IMR-90 (cell line): ENCODE measurements around the gene NTN4. TPM values are rescaled to one million over a fixed set of nuclear protein-coding genes. Genes with fewer than 3 reads are reported as not detected.

Source experiments
- ATAC-seq: fragments of 200-7000 bp; cut with Tn5 transposase; 2 replicates; pipeline ENCODE4 v1.9.1; 2020; ENCODE audit warnings: low read depth, mild to moderate bottlenecking, moderate library complexity
- BruUV-seq: library from RNA; stranded (reverse); fragments of 400-500 nt; replicated peaks from 2 replicates; lab custom pipeline; 2021; lab: Mats Ljungman, UMichigan
- CTCF ChIA-PET: fragments of 300-600 bp; formaldehyde crosslinking; extraction: SDS; loops from one replicate; lab custom pipeline; 2021; ENCODE audit warnings: antibody characterized with exemption; lab: Yijun Ruan, JAX
- POLR2A ChIA-PET: fragments of 300-600 bp; sonication (Branson Sonifier 250); formaldehyde crosslinking; loops from one replicate; lab custom pipeline; 2022; ENCODE audit warnings: antibody characterized with exemption; ENCODE audit not compliant: unreplicated experiment; lab: Charles Lee
- DNase-seq: peaks from one replicate; pipeline ENCODE4 v3.0.0; 2013
- H2AFZ ChIP-seq: replicated peaks from 2 replicates; pipeline ENCODE3; 2013; ENCODE audit warnings: low read length, mild to moderate bottlenecking; ENCODE audit not compliant: poor library complexity
- H2AK5ac ChIP-seq: 2 replicates; pipeline ENCODE4 v1.6.1; 2013; ENCODE audit warnings: low read depth, low read length, inconsistent platforms
- H2AK9ac ChIP-seq: replicated peaks from 2 replicates; pipeline ENCODE3; 2013; ENCODE audit warnings: mild to moderate bottlenecking, low read depth, low read length, moderate library complexity; ENCODE audit not compliant: poor library complexity
- H2BK120ac ChIP-seq: 2 replicates; pipeline ENCODE4 v1.6.1; 2013; ENCODE audit warnings: low read depth, low read length, inconsistent platforms
- H2BK15ac ChIP-seq: 3 replicates; pipeline ENCODE4 v1.6.1; 2013; ENCODE audit warnings: low read depth, low read length, inconsistent platforms
- H2BK20ac ChIP-seq: 2 replicates; pipeline ENCODE4 v1.6.1; 2013; ENCODE audit warnings: low read depth, mild to moderate bottlenecking, inconsistent platforms, low read length, moderate library complexity
- H2BK5ac ChIP-seq: 2 replicates; pipeline ENCODE4 v1.6.1; 2013; ENCODE audit warnings: mild to moderate bottlenecking, low read depth, low read length, inconsistent platforms; ENCODE audit not compliant: poor library complexity, severe bottlenecking
- H3K14ac ChIP-seq: replicated peaks from 2 replicates; pipeline ENCODE4 v1.6.1; 2013; ENCODE audit warnings: low read depth, low read length, inconsistent platforms
- H3K18ac ChIP-seq: 2 replicates; pipeline ENCODE4 v1.6.1; 2013; ENCODE audit warnings: low read depth, low read length, control low read depth
- H3K23ac ChIP-seq: 2 replicates; pipeline ENCODE4 v1.6.1; 2013; ENCODE audit warnings: low read depth, low read length, inconsistent platforms
- H3K27ac ChIP-seq: 2 replicates; pipeline ENCODE4 v1.5.1; 2013; ENCODE audit warnings: mild to moderate bottlenecking, control low read depth, low read length; ENCODE audit not compliant: insufficient read depth
- H3K27me3 ChIP-seq: 2 replicates; pipeline ENCODE4 v1.6.1; 2013; ENCODE audit warnings: low read length; ENCODE audit not compliant: control insufficient read depth, insufficient read depth
- H3K36me3 ChIP-seq: 2 replicates; pipeline ENCODE4 v1.6.1; 2013; ENCODE audit warnings: low read length, mixed read lengths; ENCODE audit not compliant: control insufficient read depth, insufficient read depth
- H3K4ac ChIP-seq: 2 replicates; pipeline ENCODE4 v1.6.1; 2013; ENCODE audit warnings: low read depth, low read length, inconsistent platforms
- H3K4me1 ChIP-seq: 2 replicates; pipeline ENCODE4 v1.6.1; 2013; ENCODE audit warnings: low read length, mixed read lengths; ENCODE audit not compliant: control insufficient read depth, insufficient read depth
- H3K4me2 ChIP-seq: 2 replicates; pipeline ENCODE4 v1.6.1; 2013; ENCODE audit warnings: low read depth, mild to moderate bottlenecking, control low read depth, low read length, moderate library complexity
- H3K4me3 ChIP-seq: 2 replicates; pipeline ENCODE4 v1.5.1; 2013; ENCODE audit warnings: low read depth, mild to moderate bottlenecking, control low read depth, low read length, moderate library complexity; ENCODE audit not compliant: insufficient read depth
- H3K56ac ChIP-seq: 2 replicates; pipeline ENCODE4 v1.6.1; 2013; ENCODE audit warnings: low read length, inconsistent platforms; ENCODE audit not compliant: insufficient read depth; ENCODE audit errors: extremely low read depth
- H3K79me1 ChIP-seq, 2 experiments: 2 replicates each; pipeline ENCODE4 v1.6.1; 2013; ENCODE audit warnings: low read length in 2 of 2, inconsistent platforms in 1 of 2, low read depth in 1 of 2
- H3K9ac ChIP-seq: 2 replicates; pipeline ENCODE4 v1.6.1; 2013; ENCODE audit warnings: low read depth, low read length, control low read depth
- H3K9me1 ChIP-seq: 2 replicates; pipeline ENCODE4 v1.6.1; 2013; ENCODE audit warnings: low read length, inconsistent platforms; ENCODE audit not compliant: insufficient read depth
- H3K9me3 ChIP-seq: 2 replicates; pipeline ENCODE4 v1.6.1; 2013; ENCODE audit warnings: low read length; ENCODE audit not compliant: control insufficient read depth, insufficient read depth
- H4K20me1 ChIP-seq: 2 replicates; pipeline ENCODE4 v1.6.1; 2013; ENCODE audit warnings: low read length, inconsistent platforms; ENCODE audit not compliant: insufficient read depth
- H4K5ac ChIP-seq: 2 replicates; pipeline ENCODE4 v1.6.1; 2013; ENCODE audit warnings: mild to moderate bottlenecking, low read depth, low read length, control low read depth
- H4K8ac ChIP-seq, 2 experiments: 2 replicates each; pipeline ENCODE4 v1.6.1; 2013; ENCODE audit warnings: low read depth in 2 of 2, low read length in 2 of 2, control low read depth in 1 of 2, inconsistent platforms in 1 of 2
- H4K91ac ChIP-seq: 2 replicates; pipeline ENCODE4 v1.6.1; 2013; ENCODE audit warnings: low read depth, low read length, inconsistent platforms; ENCODE audit not compliant: insufficient read depth
- BHLHE40 ChIP-seq: fragments of 150-350 bp; IDR thresholded peaks from 2 replicates; pipeline ENCODE4 v1.6.1; 2016; ENCODE audit warnings: mild to moderate bottlenecking, low read depth, low read length
- CEBPB ChIP-seq: IDR thresholded peaks from 2 replicates; pipeline ENCODE4 v1.6.1; 2012; ENCODE audit warnings: low read depth, low read length, improper control_type of control experiment
- CTCF ChIP-seq: conservative IDR thresholded peaks from 2 replicates; pipeline ENCODE4 v1.5.1; 2012; ENCODE audit warnings: mild to moderate bottlenecking, low read depth, low read length, improper control_type of control experiment
- FOS ChIP-seq: fragments of 150-350 bp; IDR thresholded peaks from 2 replicates; pipeline ENCODE4 v1.6.1; 2016; ENCODE audit warnings: low read depth, low read length
- MAFK ChIP-seq: IDR thresholded peaks from 2 replicates; pipeline ENCODE4 v1.6.1; 2012; ENCODE audit warnings: low read depth, low read length, improper control_type of control experiment
- MAZ ChIP-seq: IDR thresholded peaks from 2 replicates; pipeline ENCODE4 v1.6.1; 2012; ENCODE audit warnings: low read depth, mild to moderate bottlenecking, low read length, improper control_type of control experiment, moderate library complexity, borderline replicate concordance
- MXI1 ChIP-seq: IDR thresholded peaks from 2 replicates; pipeline ENCODE4 v1.6.1; 2012; ENCODE audit warnings: low read depth, mild to moderate bottlenecking, low read length, moderate library complexity, borderline replicate concordance
- NFE2L2 ChIP-seq: fragments of 150-350 bp; IDR thresholded peaks from 2 replicates; pipeline ENCODE4 v1.6.1; 2016; ENCODE audit warnings: low read depth, mild to moderate bottlenecking, low read length
- POLR2A ChIP-seq: IDR thresholded peaks from 2 replicates; pipeline ENCODE4 v1.6.1; 2012; ENCODE audit warnings: mild to moderate bottlenecking, low read depth, low read length
- RAD21 ChIP-seq: IDR thresholded peaks from 2 replicates; pipeline ENCODE4 v1.6.1; 2012; ENCODE audit warnings: low read length, improper control_type of control experiment
- RFX5 ChIP-seq: IDR thresholded peaks from 2 replicates; pipeline ENCODE4 v1.8.0; 2012; ENCODE audit warnings: low read depth, mild to moderate bottlenecking, low read length, moderate library complexity
- WGBS, 2 experiments: methylation state at CpG; one replicate each; pipeline versions ENCODE4 v1.1.5 to v1.1.7; 2013; ENCODE audit warnings: missing lambda C conversion rate in 2 of 2; ENCODE audit not compliant: insufficient read length in 1 of 2; ENCODE audit errors: extremely low coverage in 2 of 2; 5-methylcytosine and 5-hydroxymethylcytosine counted together
- dilution Hi-C: fragments of 300-500 bp; cut with HindIII; formaldehyde crosslinking; loops from one replicate; pipeline ENCODE4 v1.14.3; 2018; ENCODE audit warnings: low sequenced_read_pairs; ENCODE audit not compliant: unreplicated experiment
- in situ Hi-C: fragments of 300-500 bp; cut with MboI; formaldehyde crosslinking; loops from 3 replicates; pipeline ENCODE4 v1.14.3; 2019; ENCODE audit warnings: low sequenced_read_pairs, inconsistent platforms, mixed read lengths
- intact Hi-C: fragments of 100-400 bp; cut with micrococcal nuclease; formaldehyde crosslinking; loops from 2 replicates; pipeline ENCODE4 v1.10.0; 2022
- polyA plus RNA-seq, 3 experiments: library from polyadenylated mRNA; depleted of rRNA; stranded (reverse); fragments of >200 nt; gene quantifications; 2 replicates each; pipeline ENCODE4 v1.2.3, GENCODE V29; 2012; ENCODE audit warnings: low replicate concordance in 1 of 3
- total RNA-seq: library from RNA; depleted of rRNA; stranded (reverse); fragments of >200 nt; gene quantifications from 2 replicates; pipeline ENCODE4 v1.2.3, GENCODE V29; 2012
- TF ChIP-seq, protein P1 (sequence below): fragments of 150-350 bp; IDR thresholded peaks from 2 replicates; pipeline ENCODE4 v1.6.1; 2017; ENCODE audit warnings: mild to moderate bottlenecking, antibody characterized with exemption, low read length, low read depth

The NTN4 gene
- total and polyA plus RNA-seq, 2 of the 4 experiments (the other 2 are of a cell fraction): 54.6 to 56.6 TPM

DNA sequence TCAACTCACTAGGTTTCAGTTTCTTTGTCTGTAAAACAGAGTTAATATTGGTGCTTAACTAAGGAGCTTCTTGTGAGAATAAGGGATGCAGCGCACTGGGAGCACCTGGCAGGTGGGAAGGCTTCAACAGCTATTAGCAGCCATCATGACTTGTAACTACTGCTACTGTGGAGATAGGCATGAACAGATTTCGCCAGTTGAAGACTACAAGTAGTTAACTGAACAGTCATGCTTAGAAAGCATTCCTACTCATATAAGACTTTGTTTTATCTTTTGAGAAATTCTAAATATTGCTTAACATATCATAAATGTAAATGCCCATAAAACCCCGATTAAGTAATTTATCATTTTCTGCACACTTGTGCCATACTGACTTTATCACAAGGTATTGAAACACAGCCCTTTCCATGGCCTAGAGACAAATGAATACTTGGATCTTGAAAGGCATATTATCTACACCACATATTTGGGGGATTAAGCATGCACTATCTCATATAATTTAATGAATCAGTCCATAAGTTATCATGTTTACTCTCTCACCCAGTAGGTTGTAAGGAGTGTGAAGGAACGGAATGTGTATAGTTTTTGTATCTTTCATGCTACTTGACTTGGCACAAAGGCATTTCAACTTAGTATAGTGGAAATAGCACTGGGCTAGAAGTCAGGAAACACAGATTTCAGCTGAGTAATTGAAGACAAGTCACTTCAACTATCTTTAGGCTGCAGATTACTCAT, 16.1 kb downstream of the NTN4 start:
- H3K9me3 ChIP-seq: no peaks in the 10 kb centered on the region; the same call in 1 of the 2 replicates
- no peak overlapping the region for H4K8ac ChIP-seq
- H4K5ac ChIP-seq: peak overlapping the region; percentile 15; the same call in 1 of the 2 replicates
- no peak overlapping the region for H3K27ac ChIP-seq
- H3K56ac ChIP-seq: no peak overlapping the region
- in situ Hi-C loops: no loop called here
- H3K79me1 ChIP-seq: peaks cover 6 to 17% of the 10 kb centered on the region in 2 experiments; a peak in 3 of 4 replicates
- peaks cover 3% of the 10 kb centered on the region for H3K9me1 ChIP-seq
- peak overlapping the region; percentile 69; the same call in 1 of the 2 replicates for H3K18ac ChIP-seq
- peak overlapping the region; percentile 16; the same call in 1 of the 2 replicates for H3K4me2 ChIP-seq
- TF ChIP-seq MXI1 (no peak), POLR2A (no peak), FOS (no peak), CEBPB (peak; percentile 33), MAFK (peak; percentile 15; the same call in 1 of the 2 replicates), BHLHE40 (peak; percentile 20; the same call in 1 of the 2 replicates), MAZ (no peak), RAD21 (no peak), CTCF (no peak), RFX5 (no peak), NFE2L2 (no peak)
- TF ChIP-seq, protein P1, sequence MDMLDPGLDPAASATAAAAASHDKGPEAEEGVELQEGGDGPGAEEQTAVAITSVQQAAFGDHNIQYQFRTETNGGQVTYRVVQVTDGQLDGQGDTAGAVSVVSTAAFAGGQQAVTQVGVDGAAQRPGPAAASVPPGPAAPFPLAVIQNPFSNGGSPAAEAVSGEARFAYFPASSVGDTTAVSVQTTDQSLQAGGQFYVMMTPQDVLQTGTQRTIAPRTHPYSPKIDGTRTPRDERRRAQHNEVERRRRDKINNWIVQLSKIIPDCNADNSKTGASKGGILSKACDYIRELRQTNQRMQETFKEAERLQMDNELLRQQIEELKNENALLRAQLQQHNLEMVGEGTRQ: no peak
- H2BK120ac ChIP-seq: no peak overlapping the region
- H3K36me3 ChIP-seq: peaks cover 10% of the 10 kb centered on the region
- no peak overlapping the region for H2AK9ac ChIP-seq
- WGBS, 2 experiments: no CpG with 5 or more reads among the region's 4 CpGs
- dilution Hi-C loops: no loop called here
- intact Hi-C loops: no loop called here
- no peak overlapping the region for H2BK15ac ChIP-seq
- POLR2A ChIA-PET: no interaction called here
- H4K91ac ChIP-seq: no peak overlapping the region
- H2BK20ac ChIP-seq: no peak overlapping the region
- no TSS peak for BruUV-seq
- peak; percentile 90 for ATAC-seq
- H2AK5ac ChIP-seq: no peak overlapping the region
- peak; percentile 79 for DNase-seq
- CTCF ChIA-PET: no interaction called here
- no peak overlapping the region for H3K23ac ChIP-seq
- H2AFZ ChIP-seq: no peak overlapping the region
- no peak overlapping the region for H3K4me3 ChIP-seq
- no peak overlapping the region for H3K4ac ChIP-seq
- H3K4me1 ChIP-seq: peaks cover 5% of the 10 kb centered on the region; the same call in 1 of the 2 replicates
- no peak overlapping the region for H3K14ac ChIP-seq
- H4K20me1 ChIP-seq: no peaks in the 10 kb centered on the region
- no peaks in the 10 kb centered on the region for H3K27me3 ChIP-seq
- H3K9ac ChIP-seq: no peak overlapping the region
- H2BK5ac ChIP-seq: no peak overlapping the region
